Measurements from ENCODE around the gene HDX.
"Not testable (repeated sequence)": the region's sequence is repeated elsewhere in the genome, so short reads cannot be mapped to it uniquely, and the experiment has no call there.

- TF ChIP-seq POLR2A, CTCF, POLR2AphosphoS5 (IDR thresholded peaks at IDR 0.05): not testable (repeated sequence)
Measured at GRCh38 chrX:84541315-84541714, 39.1 kb upstream of the HDX start.

Data from prostate gland (tissue), 2 donors.